PFSK-1 (cell line): ENCODE results near the gene TNNT2.

Experiments used
- FOXP2 ChIP-seq: optimal IDR thresholded peaks from 2 replicates; pipeline ENCODE3; 2011; ENCODE audit warnings: borderline replicate concordance, control low read depth, inconsistent platforms; ENCODE audit not compliant: insufficient read depth; ENCODE audit errors: extremely low read length, extremely low read depth
- POLR2AphosphoS5 ChIP-seq: IDR thresholded peaks from 2 replicates; pipeline ENCODE4 v1.6.1; 2012; ENCODE audit warnings: low read depth, mild to moderate bottlenecking, control low read depth, low read length, moderate library complexity
- REST ChIP-seq, 2 experiments: IDR thresholded peaks; 2 replicates each; pipeline versions ENCODE4 v1.6.1 to v1.8.0; 2011 to 2012; ENCODE audit warnings: low read depth in 2 of 2, low read length in 2 of 2, control low read depth in 1 of 2, inconsistent platforms in 1 of 2, mild to moderate bottlenecking in 1 of 2, moderate library complexity in 1 of 2; ENCODE audit not compliant: insufficient read depth in 1 of 2
- SIN3A ChIP-seq: IDR thresholded peaks from 2 replicates; pipeline ENCODE4 v1.6.1; 2012; ENCODE audit warnings: mild to moderate bottlenecking, low read length, moderate library complexity, borderline replicate concordance; ENCODE audit not compliant: insufficient read depth
- TAF1 ChIP-seq: IDR thresholded peaks from 2 replicates; pipeline ENCODE4 v1.6.1; 2012; ENCODE audit warnings: low read length, control low read depth, borderline replicate concordance; ENCODE audit not compliant: insufficient read depth

Gene TNNT2

GRCh38 chr1:201411292-201411691 is 33.8 kb upstream of the TNNT2 start:
- TF ChIP-seq SIN3A (no peak), POLR2AphosphoS5 (no peak), REST (IDR thresholded peaks at IDR 0.05; ENCODE audit: insufficient read depth in 1 of 2, low read depth in 2 of 2, low read length in 2 of 2) (no peak), FOXP2 (no peak), TAF1 (no peak)

- TF ChIP-seq TAF1 (no peak), POLR2AphosphoS5 (no peak), FOXP2 (no peak), REST (IDR thresholded peaks at IDR 0.05; ENCODE audit: insufficient read depth in 1 of 2, low read depth in 2 of 2, low read length in 2 of 2) (no peak), SIN3A (no peak)
These were observed 32.0 kb upstream of the TNNT2 start for GRCh38 chr1:201409440-201409839.

GRCh38 chr1:201408834-201409200 is 31.3 kb upstream of the TNNT2 start:
- TF ChIP-seq SIN3A = no peak
- no peak for TF ChIP-seq REST (IDR thresholded peaks at IDR 0.05; ENCODE audit: insufficient read depth in 1 of 2, low read depth in 2 of 2, low read length in 2 of 2)
- TF ChIP-seq POLR2AphosphoS5 = no peak
- no peak for TF ChIP-seq FOXP2
- no peak for TF ChIP-seq TAF1

GRCh38 chr1:201408176-201408833 is 30.8 kb upstream of the TNNT2 start:
- no peak for TF ChIP-seq TAF1
- no peak for TF ChIP-seq REST (IDR thresholded peaks at IDR 0.05; ENCODE audit: insufficient read depth in 1 of 2, low read depth in 2 of 2, low read length in 2 of 2)
- TF ChIP-seq SIN3A = no peak
- no peak for TF ChIP-seq POLR2AphosphoS5
- no peak for TF ChIP-seq FOXP2

GRCh38 chr1:201406831-201407406 is 29.4 kb upstream of the TNNT2 start:
- no peak for TF ChIP-seq SIN3A
